Kidney (tissue), 14 donors: ENCODE results near the gene EEPD1. TPM values are rescaled to one million over a fixed set of nuclear protein-coding genes. Genes with fewer than 3 reads are reported as not detected.

Source experiments
- DNase-seq, 5 donors: peaks; one replicate each; pipeline ENCODE4 v3.0.0-alpha.2; 2013 to 2020
- FAIRE-seq: peaks from 2 replicates; lab custom pipeline; 2012; peaks lifted over from hg19 to GRCh38; lab: Jason Lieb, UNC
- H3K27ac ChIP-seq, 2 donors: one replicate each; pipeline ENCODE4 v1.7.0; 2013; ENCODE audit warnings: low read depth in 2 of 2, low read length in 2 of 2, inconsistent platforms in 1 of 2
- H3K27me3 ChIP-seq: one replicate; pipeline ENCODE4 v1.7.1; 2013; ENCODE audit warnings: low read length, inconsistent platforms; ENCODE audit not compliant: control insufficient read depth, insufficient read depth
- H3K36me3 ChIP-seq, 3 donors: one replicate each; pipeline versions ENCODE4 v1.7.0 to v1.7.1; 2013; ENCODE audit warnings: low read length in 3 of 3, control low read depth in 1 of 3, inconsistent platforms in 1 of 3; ENCODE audit not compliant: insufficient read depth in 3 of 3, control insufficient read depth in 2 of 3
- H3K4me1 ChIP-seq, 3 donors: one replicate each; pipeline versions ENCODE4 v1.7.0 to v1.7.1; 2013; ENCODE audit warnings: low read length in 3 of 3, inconsistent platforms in 1 of 3, low read depth in 1 of 3; ENCODE audit not compliant: control insufficient read depth in 2 of 3, insufficient read depth in 2 of 3
- H3K4me3 ChIP-seq, 3 donors: one replicate each; pipeline versions ENCODE4 v1.7.0 to v1.8.1; 2013; ENCODE audit warnings: low read length in 3 of 3, control low read depth in 1 of 3, inconsistent platforms in 1 of 3
- H3K9ac ChIP-seq, 3 donors: one replicate each; pipeline versions ENCODE4 v1.7.0 to v1.7.1; 2013; ENCODE audit warnings: low read length in 3 of 3, control low read depth in 1 of 3, inconsistent platforms in 1 of 3
- H3K9me3 ChIP-seq, 3 donors: one replicate each; pipeline versions ENCODE4 v1.7.0 to v1.7.1; 2013; ENCODE audit warnings: low read length in 3 of 3, control low read depth in 1 of 3, inconsistent platforms in 1 of 3; ENCODE audit not compliant: control insufficient read depth in 2 of 3, insufficient read depth in 1 of 3
- intact Hi-C: fragments of 100-400 bp; cut with DNase I; formaldehyde crosslinking; loops from one replicate; pipeline ENCODE4 v1.11.1; 2022
- polyA plus RNA-seq: library from polyadenylated mRNA; stranded (reverse); fragments of 350-450 nt; fragmentation: Illumina TruSeq; extraction: RNeasy Lipid Tissue Mini Kit (QIAGEN cat#74804); gene quantifications from one replicate; pipeline ENCODE4 v1.2.3, GENCODE V29; 2014; ENCODE audit warnings: low read depth, low replicate concordance; ENCODE audit not compliant: insufficient read depth
- total RNA-seq: library from RNA; stranded (reverse); fragmentation: NEBNext Ultra II Directional; extraction: Animal tissue kit (Norgen Biotek cat#: 25700); gene quantifications from one replicate; pipeline ENCODE4 v1.2.1, GENCODE V29; 2021
- TF ChIP-seq, protein P1 (sequence below): IDR thresholded peaks from 3 replicates; pipeline ENCODE4 v1.5.1; 2012; ENCODE audit warnings: mild to moderate bottlenecking, moderate library complexity, borderline replicate concordance; ENCODE audit not compliant: insufficient read depth; ENCODE audit errors: extremely low read depth
- donor health status: control.
- donor health status: control.
- donor health status: control.
- donor health status: control.
- donor health status: control.
- donor health status: DM: yes; HTN: yes; CAD: no.
- donor health status: Normal renal cell carcinoma (clear cell type).

EEPD1 gene
- total and polyA plus RNA-seq, 2 donors from 2014 or later, result 6.3 to 6.4 TPM

- no peak overlapping the region for H3K9ac ChIP-seq
- H3K27ac ChIP-seq, result no peak overlapping the region
- no peaks in the 10 kb centered on the region for H3K9me3 ChIP-seq
- no peaks in the 10 kb centered on the region for H3K27me3 ChIP-seq
- FAIRE-seq, result no peak
- H3K4me1 ChIP-seq, result peaks cover 0 to 4% (median 0%) of the 10 kb centered on the region in 3 donors
- peak in 1 of 5 donors; percentile 17 for DNase-seq
- H3K4me3 ChIP-seq, result no peak overlapping the region
- no peaks in the 10 kb centered on the region for H3K36me3 ChIP-seq
- TF ChIP-seq, protein P1, sequence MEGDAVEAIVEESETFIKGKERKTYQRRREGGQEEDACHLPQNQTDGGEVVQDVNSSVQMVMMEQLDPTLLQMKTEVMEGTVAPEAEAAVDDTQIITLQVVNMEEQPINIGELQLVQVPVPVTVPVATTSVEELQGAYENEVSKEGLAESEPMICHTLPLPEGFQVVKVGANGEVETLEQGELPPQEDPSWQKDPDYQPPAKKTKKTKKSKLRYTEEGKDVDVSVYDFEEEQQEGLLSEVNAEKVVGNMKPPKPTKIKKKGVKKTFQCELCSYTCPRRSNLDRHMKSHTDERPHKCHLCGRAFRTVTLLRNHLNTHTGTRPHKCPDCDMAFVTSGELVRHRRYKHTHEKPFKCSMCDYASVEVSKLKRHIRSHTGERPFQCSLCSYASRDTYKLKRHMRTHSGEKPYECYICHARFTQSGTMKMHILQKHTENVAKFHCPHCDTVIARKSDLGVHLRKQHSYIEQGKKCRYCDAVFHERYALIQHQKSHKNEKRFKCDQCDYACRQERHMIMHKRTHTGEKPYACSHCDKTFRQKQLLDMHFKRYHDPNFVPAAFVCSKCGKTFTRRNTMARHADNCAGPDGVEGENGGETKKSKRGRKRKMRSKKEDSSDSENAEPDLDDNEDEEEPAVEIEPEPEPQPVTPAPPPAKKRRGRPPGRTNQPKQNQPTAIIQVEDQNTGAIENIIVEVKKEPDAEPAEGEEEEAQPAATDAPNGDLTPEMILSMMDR, result no peak
- intact Hi-C loops, result no loop called here
Measured at GRCh38 chr7:36131026-36131425, 22.0 kb upstream of the EEPD1 start.

GRCh38 chr7:36131499-36131898 is 21.6 kb upstream of the EEPD1 start:
- H3K27me3 ChIP-seq, result no peaks in the 10 kb centered on the region
- intact Hi-C loops, result no loop called here
- no peaks in the 10 kb centered on the region for H3K9me3 ChIP-seq
- DNase-seq (no peak), FAIRE-seq (no peak)
- TF ChIP-seq, protein P1, result no peak
- peaks cover 0 to 3% (median 0%) of the 10 kb centered on the region in 3 donors for H3K4me1 ChIP-seq
- H3K9ac ChIP-seq, result no peak overlapping the region
- no peak overlapping the region for H3K4me3 ChIP-seq
- H3K27ac ChIP-seq, result no peak overlapping the region
- H3K36me3 ChIP-seq, result no peaks in the 10 kb centered on the region

GRCh38 chr7:36132012-36132411 is 21.0 kb upstream of the EEPD1 start:
- FAIRE-seq (no peak), DNase-seq (peak in 3 of 5 donors; percentile 26 to 65 (median 63))
- no peak overlapping the region for H3K9ac ChIP-seq
- peaks cover 0 to 2% (median 0%) of the 10 kb centered on the region in 3 donors for H3K4me1 ChIP-seq
- TF ChIP-seq, protein P1, result no peak
- no peak overlapping the region for H3K27ac ChIP-seq
- H3K36me3 ChIP-seq, result no peaks in the 10 kb centered on the region
- no peak overlapping the region for H3K4me3 ChIP-seq
- intact Hi-C loops, result no loop called here
- H3K9me3 ChIP-seq, result no peaks in the 10 kb centered on the region
- no peaks in the 10 kb centered on the region for H3K27me3 ChIP-seq

GRCh38 chr7:36135700-36136099 is 17.4 kb upstream of the EEPD1 start:
- H3K9ac ChIP-seq, result no peak overlapping the region
- FAIRE-seq (no peak), DNase-seq (no peak)
- no peaks in the 10 kb centered on the region for H3K4me1 ChIP-seq
- TF ChIP-seq, protein P1, result no peak
- intact Hi-C loops, result no loop called here
- H3K9me3 ChIP-seq, result no peaks in the 10 kb centered on the region
- no peak overlapping the region for H3K27ac ChIP-seq
- no peaks in the 10 kb centered on the region for H3K36me3 ChIP-seq
- H3K27me3 ChIP-seq, result no peaks in the 10 kb centered on the region
- H3K4me3 ChIP-seq, result no peak overlapping the region
